Ishikawa (cell line): ENCODE data around the gene MRAP.

Experiments
- CEBPB ChIP-seq: IDR thresholded peaks from 2 replicates; pipeline ENCODE4 v1.6.1; 2012
- FOXM1 ChIP-seq: IDR thresholded peaks from 2 replicates; pipeline ENCODE4 v1.6.1; 2012; ENCODE audit warnings: low read depth, borderline replicate concordance
- TCF12 ChIP-seq: IDR thresholded peaks from 2 replicates; pipeline ENCODE4 v1.6.1; 2012; ENCODE audit warnings: low read depth

- no peak for TF ChIP-seq FOXM1
- TF ChIP-seq TCF12, result no peak
- no peak for TF ChIP-seq CEBPB
These were observed 19.3 kb upstream of the MRAP start for GRCh38 chr21:32279377-32279680.
